ENCODE results near the gene SEMA5A.

Gene SEMA5A

DNA sequence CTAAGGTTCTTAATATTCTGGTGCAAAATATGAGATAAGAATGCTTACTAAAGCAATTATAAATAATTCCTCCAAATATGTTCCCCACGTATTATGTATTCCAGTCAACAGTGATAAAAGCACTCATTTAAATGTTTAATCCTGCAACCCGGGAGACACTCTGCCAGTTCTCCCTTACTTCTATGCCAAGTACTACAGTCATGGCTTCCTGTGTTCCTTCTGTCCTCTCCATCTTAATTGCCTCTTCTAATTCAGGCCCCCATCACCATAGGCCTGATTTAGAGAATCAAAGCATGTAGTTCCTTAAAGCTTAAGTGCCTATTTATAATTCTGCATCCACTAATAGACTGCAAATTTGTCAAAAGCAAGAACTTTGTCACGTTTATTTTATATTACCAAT lies 474.8 kb downstream of the SEMA5A start:
- DNase-seq, result no peak
- in situ Hi-C loops (cut with MboI; ENCODE audit: low pct_unique_long_range_greater_than_20kb, low sequenced_read_pairs), result no loop called here

DNA sequence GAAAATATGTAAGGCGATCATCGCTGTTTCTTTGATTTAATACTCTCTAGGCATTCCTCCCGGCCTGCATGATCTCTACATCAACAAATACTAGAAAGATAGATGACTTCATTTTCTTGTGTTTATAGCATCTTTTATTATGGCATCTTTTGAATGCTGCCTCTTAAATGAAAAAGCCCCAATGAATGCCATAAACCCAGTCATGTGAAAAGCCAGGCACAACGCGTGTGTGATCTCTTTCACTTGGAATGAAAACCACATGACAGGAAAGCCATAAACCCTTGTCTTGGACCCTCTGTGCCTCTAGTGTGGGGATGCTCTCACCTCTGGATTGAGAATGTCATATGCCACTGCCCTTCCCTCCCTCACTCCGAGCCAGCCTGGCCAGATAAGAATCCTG lies 476.2 kb downstream of the SEMA5A start:
- in situ Hi-C loops (cut with MboI; ENCODE audit: low pct_unique_long_range_greater_than_20kb, low sequenced_read_pairs), result no loop called here
- DNase-seq, result no peak

DNA sequence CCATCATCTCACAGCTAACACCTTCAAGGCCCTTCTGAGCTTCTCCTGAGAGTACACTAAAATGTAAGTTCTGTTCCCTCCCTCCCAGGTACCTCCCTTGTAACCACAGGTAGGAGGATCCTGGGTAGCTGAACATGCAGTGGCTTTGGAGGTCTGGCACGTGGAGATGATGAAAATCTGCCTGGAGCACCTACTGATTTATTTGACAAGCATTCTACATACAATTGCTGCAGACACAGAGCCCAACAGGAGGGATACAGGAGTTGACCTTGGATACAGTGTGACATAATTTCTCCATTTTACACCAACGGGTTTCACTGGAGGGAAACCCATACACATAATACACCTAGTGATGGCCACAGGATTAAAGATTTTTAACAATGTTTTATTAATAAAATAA lies 478.7 kb downstream of the SEMA5A start:
- no peak for DNase-seq
- in situ Hi-C loops (cut with MboI; ENCODE audit: low pct_unique_long_range_greater_than_20kb, low sequenced_read_pairs), result no loop called here

DNA sequence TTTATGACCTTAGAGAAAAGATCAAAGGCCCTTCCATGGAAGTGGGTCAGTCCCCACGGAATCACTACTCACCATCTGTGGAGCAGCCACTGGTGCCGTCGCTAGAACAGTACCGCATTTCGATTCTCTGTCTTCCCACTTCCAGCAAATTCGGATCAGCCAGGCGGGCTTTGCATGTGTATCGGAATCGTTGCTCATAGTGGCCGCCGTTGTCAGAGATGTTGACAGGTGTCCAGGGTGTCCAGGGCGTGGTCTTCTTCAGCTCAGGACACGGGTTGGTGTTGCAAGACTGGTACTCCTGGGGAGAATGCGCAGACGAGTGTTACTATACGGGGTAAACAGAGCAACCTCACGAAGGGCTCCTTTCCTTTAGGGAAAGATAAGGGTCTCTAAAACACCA lies 479.5 kb downstream of the SEMA5A start:
- in situ Hi-C loops (cut with MboI; ENCODE audit: low pct_unique_long_range_greater_than_20kb, low sequenced_read_pairs), result no loop called here
- DNase-seq, result no peak

DNA sequence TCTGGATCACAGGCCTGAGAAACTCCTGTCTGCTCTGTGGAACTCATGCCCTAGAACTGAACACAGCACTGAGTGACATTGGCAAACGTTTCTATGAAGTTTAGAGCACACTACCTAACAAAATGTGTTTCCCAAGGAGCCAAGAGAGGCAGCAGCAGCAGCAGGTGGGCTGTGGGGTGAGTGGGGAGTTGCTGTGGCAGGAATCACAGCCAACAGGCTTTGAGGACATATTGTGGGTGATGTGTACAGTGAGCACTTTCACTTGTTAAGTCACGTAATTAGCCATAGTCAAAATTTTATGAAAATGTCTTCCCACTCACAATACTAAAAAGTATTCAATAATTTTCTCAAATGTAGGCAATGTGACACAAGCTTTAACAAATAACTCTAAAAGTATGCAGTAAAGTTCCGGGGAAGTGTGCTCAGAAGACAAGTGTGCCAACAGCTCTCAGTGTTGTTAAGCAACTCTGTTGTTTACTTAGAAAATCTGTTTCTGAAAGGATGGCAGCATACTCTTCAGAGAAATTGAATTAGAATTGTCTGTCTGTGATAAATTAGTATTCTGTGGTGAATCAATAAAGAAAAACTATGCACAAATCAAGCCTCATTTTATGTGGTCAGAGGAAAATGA lies 482.1 kb downstream of the SEMA5A start:
- in situ Hi-C loops (cut with MboI; ENCODE audit: low pct_unique_long_range_greater_than_20kb, low sequenced_read_pairs), result no loop called here
- DNase-seq, result no peak

DNA sequence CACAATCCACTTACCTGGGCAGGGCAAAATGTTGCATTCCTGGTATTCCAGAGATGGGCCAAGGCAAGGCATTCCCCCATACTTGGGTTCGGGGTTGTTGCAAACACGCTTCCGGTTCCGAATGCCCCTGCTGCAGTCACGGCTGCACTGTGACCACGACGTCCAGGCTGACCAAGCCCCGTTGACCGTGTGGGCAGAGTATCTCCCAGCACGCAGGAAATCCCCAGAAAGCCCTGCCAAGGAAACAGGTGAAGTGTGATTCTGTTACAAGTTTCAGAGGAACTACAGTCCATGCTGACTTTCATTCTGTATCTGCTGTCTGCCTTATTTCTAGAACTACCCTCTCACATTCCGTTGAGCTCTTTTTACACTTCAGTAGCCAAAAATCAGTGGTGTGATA lies 483.0 kb downstream of the SEMA5A start:
- no peak for DNase-seq

DNA sequence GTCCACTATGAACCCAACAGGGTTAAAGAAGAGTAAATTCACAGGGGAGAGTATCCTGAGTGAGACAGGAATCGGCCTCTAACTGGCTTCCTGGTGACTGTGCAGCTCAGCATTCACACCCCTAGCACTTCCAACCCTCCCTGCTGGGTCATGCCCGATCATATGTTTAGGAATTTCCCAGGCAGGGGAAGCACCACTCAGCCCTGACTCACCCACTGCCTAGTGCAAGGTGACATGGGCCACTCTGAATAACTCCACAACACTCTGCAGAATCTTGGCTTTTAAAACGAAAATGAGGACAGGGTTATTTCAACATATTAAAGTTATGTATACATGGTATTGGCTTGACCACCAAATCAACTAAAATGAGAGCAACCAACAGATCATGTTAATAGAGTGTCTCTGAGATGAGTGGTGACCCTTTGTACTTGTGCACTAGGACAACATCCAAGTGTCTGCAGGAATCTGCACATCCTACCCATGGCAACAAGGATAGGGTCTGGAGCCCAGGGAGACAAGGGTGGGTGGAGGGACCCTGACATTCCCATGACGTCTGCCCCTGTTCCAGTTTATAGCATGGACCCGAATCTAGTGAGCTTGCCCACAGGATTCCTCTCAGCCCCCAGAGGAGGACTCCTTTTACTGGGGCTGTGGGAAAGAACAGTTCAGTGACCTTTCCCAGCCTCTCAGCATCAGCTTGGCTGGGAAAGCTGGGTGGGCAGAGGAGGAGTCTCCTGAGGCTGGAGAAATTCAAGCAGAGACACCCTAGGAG lies 485.8 kb downstream of the SEMA5A start:
- DNase-seq, result no peak
- in situ Hi-C loops (cut with MboI; ENCODE audit: low pct_unique_long_range_greater_than_20kb, low sequenced_read_pairs), result no loop called here

More for the DNA sequence above, 483.0 kb downstream of the SEMA5A start:
- in situ Hi-C loops (cut with MboI; ENCODE audit: low pct_unique_long_range_greater_than_20kb, low sequenced_read_pairs), result no loop called here

DNA sequence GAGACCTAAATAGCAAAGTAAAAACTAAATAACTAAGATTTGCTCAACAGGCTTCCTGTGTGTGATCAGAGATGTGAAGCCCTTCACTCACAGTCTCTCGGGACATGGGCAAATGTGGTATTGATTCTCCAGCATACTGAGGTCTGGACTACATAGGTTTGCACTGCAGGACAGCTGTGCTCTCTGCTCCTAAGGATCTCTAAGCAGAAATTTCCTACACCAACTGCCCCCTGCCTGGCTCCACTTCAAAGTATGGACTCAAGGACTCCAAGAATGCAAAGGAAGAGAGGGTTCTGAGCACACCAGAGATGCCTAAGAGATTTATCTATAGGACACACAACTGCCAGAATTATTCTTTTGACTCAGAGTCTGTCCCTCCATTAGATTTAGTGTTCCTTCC lies 487.2 kb downstream of the SEMA5A start:
- no peak for DNase-seq
- in situ Hi-C loops (cut with MboI; ENCODE audit: low pct_unique_long_range_greater_than_20kb, low sequenced_read_pairs), result no loop called here

DNA sequence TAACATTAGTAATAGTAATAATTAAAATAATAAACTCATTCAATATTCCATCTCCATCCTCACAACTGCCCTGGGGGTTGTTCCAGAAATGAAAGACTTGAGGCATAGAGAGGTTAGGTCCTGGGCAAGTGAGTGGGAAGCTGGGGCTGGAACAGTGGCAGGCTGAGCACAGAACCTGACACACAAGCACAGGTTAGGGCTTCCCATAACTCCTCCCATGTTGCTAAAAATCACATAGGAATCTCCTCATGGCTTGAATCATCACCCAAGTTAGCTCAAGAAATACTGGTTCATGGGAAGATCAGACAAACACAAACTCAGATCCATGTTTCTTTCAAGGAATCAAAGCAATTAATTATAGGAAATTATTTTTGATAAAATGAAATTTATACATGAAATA lies 487.7 kb downstream of the SEMA5A start:
- in situ Hi-C loops (cut with MboI; ENCODE audit: low pct_unique_long_range_greater_than_20kb, low sequenced_read_pairs), result no loop called here
- DNase-seq, result no peak

DNA sequence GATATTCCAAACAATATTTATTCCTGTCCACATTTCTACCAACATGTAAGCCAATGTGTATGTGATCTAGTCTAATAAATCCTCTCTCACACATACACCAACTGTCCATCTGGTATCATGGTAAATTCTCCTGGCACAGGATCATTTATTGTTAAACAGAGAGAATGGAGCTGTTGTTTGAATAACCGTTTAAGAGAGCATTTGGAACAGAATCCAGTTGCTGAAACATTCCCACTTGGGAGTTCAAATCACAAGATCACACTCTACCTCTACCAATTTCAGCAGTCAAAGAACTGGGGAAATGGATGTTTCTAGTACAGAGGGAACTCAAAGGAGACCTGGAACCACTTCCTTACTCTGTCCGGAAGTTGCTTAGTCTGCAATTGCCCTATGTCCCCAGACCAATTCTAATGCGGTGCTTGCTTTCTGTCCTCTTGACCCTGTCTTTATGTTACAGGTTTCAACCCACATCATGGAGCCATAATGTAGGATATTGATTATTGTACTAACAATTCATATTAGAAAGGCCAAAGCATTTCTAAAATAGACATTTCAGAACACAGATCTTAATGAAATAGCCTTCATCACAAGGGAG lies 488.4 kb downstream of the SEMA5A start:
- in situ Hi-C loops (cut with MboI; ENCODE audit: low pct_unique_long_range_greater_than_20kb, low sequenced_read_pairs), result no loop called here
- DNase-seq, result no peak

DNA sequence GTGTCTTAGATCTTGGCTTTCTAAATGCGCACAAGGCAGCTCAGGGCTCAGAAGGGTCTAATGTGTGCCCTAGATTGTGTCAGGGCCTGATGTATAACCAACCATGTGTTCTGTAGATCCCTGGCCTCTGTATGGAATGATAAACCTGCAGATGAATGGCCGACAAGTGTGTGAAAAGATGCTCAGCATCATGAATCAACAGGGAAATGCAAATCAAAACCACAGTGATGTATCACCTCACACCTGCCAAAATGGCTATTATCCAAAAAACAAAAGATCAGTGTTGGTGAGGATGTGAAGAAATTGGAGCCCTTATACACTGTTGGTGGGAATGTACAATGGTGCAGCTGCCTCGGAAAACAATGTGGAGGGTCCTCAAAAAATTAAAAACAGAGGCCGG lies 489.8 kb downstream of the SEMA5A start:
- in situ Hi-C loops (cut with MboI; ENCODE audit: low pct_unique_long_range_greater_than_20kb, low sequenced_read_pairs), result no loop called here
- DNase-seq, result no peak

DNA sequence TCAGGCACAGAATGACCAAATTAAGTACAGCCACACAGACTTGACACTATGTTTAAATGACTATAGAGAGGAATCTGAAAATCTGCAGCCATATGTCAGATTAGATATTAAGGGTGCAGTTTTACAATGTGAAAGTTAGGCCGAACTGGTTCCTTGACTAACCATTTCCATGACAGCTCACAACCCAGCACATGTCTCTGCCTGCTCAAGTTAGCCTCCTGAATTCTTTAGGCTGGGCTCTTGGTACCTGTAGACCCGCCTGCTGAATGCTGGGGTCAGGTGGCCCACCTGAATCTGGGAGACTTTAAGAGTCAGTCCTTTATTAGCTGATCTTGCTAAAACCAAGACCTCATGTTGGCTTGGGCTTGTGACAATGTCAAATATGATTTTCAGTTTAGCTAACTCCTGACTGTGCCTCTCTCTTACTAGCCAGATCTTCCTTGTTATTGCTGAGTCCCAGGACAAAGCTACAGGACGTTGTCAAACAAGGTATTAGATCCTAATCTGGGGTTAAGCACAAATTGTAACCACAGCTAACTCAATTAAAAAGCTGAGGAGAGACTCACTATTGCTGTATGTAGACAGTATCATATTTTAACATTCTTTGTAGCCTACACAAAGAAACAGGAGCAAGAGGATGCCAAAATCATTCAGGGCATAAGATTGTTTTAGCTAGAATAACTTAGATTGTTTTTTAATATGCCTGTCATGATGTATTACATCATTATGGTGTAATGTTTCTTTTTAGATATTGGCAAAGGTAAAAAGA lies 490.9 kb downstream of the SEMA5A start:
- no peak for DNase-seq
- in situ Hi-C loops (cut with MboI; ENCODE audit: low pct_unique_long_range_greater_than_20kb, low sequenced_read_pairs), result no loop called here

DNA sequence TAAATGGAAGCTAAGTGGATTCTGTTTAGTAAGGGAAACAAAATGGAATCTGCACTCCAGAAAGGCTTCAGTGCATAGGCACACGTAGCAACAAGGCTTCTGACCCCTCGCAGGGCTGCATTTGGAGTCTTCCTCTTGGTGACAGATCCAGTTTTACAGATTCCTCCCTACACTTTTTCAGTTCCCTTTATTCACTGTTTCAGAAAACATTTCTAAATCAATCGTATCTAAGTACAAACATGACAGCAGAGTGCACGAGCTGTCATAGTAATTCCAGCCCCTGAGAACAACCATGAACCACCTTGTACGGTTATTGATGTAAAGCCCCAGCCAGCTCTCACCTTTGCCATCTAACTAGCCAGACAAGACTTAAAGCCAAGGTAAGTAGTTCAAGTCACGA lies 491.6 kb downstream of the SEMA5A start:
- DNase-seq, result no peak
- in situ Hi-C loops (cut with MboI; ENCODE audit: low pct_unique_long_range_greater_than_20kb, low sequenced_read_pairs), result no loop called here

DNA sequence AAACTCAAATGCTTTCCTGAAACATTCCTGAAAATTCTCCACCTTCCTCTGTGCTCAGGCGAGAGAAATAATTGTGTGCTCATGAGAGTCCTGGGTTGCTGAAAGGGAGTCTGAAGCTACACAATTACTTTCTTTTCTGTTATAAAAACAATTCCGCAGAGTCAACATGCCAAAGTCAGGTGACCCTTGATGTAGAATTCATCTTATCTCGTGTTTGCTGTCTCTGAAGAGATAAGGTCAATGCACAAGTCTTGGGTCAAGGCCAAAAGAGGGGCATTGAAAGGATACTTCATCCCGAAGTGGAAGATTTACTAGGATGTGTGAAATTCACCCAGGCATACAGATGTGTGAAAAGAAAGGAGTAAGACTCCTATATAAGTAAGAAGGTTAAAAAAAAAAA lies 493.5 kb downstream of the SEMA5A start:
- in situ Hi-C loops (cut with MboI; ENCODE audit: low pct_unique_long_range_greater_than_20kb, low sequenced_read_pairs), result no loop called here
- DNase-seq, result no peak

DNA sequence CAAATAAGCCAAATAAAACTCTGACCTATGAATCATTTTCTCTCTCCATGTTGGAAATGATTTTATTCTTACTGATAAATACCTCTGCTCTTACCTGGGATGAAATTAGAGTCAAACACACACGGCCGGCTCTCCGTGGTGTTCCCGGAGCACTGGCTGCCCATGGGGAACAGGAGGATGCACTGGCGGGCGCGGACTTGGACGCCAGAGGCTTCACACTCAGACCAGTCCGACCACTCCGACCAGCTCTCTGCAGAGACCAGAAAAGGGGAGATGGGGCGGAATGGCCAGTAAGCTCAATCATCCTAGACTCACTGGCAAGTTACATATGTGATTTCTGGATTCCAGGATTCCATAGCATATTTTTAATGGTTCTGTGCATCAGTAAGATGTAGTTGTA lies 494.1 kb downstream of the SEMA5A start:
- in situ Hi-C loops (cut with MboI; ENCODE audit: low pct_unique_long_range_greater_than_20kb, low sequenced_read_pairs), result no loop called here
- DNase-seq, result no peak

DNA sequence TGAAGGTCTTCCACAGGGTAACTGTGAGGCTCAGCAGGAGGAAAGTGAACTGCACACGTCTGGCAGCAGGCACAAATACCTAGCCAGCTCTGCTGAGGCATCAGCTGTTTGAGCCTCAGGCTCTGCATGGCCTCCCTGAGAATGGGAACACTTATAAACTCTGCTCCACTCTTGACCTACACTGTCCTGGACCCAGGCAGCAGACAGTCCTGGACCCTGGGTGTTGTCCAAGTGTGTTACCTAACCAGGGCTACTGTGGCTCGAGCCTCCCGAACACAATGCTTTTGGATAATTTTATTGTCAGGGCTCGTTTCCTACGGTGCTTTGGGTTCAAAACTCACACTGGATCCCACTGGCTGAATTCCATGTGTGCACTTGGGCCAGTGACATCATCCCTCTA lies 497.9 kb downstream of the SEMA5A start:
- no peak for DNase-seq
- in situ Hi-C loops (cut with MboI; ENCODE audit: low pct_unique_long_range_greater_than_20kb, low sequenced_read_pairs), result no loop called here

DNA sequence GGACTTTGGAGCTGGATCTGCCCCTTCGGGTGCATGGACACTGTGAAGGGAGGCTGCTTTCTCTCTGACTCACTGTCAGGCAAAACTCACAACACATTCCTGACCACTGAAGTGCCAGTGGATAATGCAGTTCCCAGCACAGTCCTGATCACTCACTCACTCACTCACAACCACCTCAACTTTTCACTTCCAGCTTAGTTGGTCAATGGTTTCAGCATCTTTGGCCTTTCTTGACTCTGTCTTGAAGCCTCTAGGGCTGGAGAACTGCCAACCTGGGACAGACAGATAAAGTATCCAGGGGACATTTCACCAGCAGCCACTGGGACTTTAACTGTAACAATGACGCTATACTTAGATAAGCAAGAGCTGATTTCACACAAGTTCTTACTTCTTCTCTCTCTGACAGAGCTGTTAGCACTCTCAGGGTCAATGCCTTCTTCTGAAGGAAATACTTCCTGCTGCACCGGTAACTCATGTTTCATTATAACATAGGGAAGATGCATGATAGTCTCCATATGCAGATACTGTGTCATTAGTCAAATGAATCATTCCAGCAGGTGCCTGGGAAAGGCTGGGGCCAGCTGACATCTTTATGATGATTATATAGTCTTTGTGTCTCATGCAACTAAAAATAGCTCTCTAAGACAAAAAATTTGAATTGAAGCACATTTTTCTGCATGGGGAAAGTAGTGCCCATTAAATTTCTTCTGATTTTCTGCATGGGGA lies 499.0 kb downstream of the SEMA5A start:
- in situ Hi-C loops (cut with MboI; ENCODE audit: low pct_unique_long_range_greater_than_20kb, low sequenced_read_pairs), result no loop called here
- DNase-seq, result no peak

DNA sequence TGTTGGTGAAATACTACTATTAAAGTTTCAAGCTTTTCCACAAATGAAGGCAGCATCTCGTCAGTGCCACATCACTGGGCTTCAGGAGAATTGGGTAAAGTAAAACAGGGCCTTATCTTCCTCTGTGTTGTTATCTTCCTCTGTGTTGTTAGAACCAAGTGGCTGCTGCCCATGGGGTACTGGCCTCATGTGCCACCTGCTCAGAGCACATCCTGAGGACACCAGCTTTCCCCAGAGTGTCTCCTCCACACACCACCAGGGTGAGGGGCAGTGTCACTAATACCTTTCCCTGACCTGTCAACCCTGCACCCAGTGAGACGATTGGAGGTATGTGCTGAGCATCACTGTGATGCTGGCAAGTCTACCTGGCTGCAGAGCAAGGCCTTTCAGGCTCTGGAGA lies 499.9 kb downstream of the SEMA5A start:
- in situ Hi-C loops (cut with MboI; ENCODE audit: low pct_unique_long_range_greater_than_20kb, low sequenced_read_pairs), result no loop called here
- no peak for DNase-seq

DNA sequence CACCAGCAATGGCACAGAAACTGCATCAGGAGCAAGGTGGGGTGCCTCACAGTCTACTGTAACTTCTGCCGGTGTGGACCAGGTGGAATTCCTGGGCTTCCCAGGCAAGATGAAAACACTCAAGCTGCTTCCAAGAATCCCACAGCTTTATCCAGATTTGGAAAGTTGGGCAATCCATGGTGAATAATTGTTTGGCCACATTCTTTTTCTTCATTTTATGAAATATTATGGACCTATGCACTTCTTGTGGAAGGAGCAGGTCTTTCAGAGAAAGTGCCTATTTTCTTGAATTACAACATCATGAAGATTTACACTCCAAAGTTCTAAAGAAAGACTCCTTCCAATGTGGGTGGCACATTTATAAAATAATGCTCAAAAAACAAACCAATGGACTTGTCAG lies 503.6 kb downstream of the SEMA5A start:
- DNase-seq, result no peak
- in situ Hi-C loops (cut with MboI; ENCODE audit: low pct_unique_long_range_greater_than_20kb, low sequenced_read_pairs), result no loop called here

Data from KBM-7 (cell line).